ENCODE measurements around the gene CLASP1. TPM values are rescaled to one million over a fixed set of nuclear protein-coding genes. Genes with fewer than 3 reads are reported as not detected.

Gene CLASP1
- total RNA-seq, 2 experiments from 2014 or later: 60.3 to 61.4 TPM

- H3K9me3 Mint-ChIP-seq: no peaks in the 10 kb centered on the region
- no peak overlapping the region for H3K4me3 Mint-ChIP-seq
- POLR2A ChIA-PET: no interaction called here
- no peak for TF ChIP-seq CTCF (IDR thresholded peaks at IDR 0.05)
- H3K27ac Mint-ChIP-seq: no peak overlapping the region
- DNase-seq: no peak
- no peak for ATAC-seq
- CTCF ChIA-PET: no interaction called here
- intact Hi-C loops (cut with micrococcal nuclease): no loop called here
- no peaks in the 10 kb centered on the region for H3K27me3 Mint-ChIP-seq
- peaks cover 49% of the 10 kb centered on the region for H3K36me3 Mint-ChIP-seq (ENCODE audit: low read depth)
- peaks cover 21% of the 10 kb centered on the region for H3K4me1 Mint-ChIP-seq (ENCODE audit: low read depth)
Observed at GRCh38 chr2:121468936-121469335, 180.3 kb downstream of the CLASP1 start.

- ChIA-PET CTCF (interaction anchor here (1.6 to 2.5 kb wide), 2 partner anchors 13 to 57 kb away, joined by 6 to 8 read pairs; no protein-coding TSS in a partner anchor), POLR2A (no interaction called here)
- Mint-ChIP-seq H3K4me1 (ENCODE audit: low read depth) (no peaks in the 10 kb centered on the region), H3K36me3 (ENCODE audit: low read depth) (peaks cover 29% of the 10 kb centered on the region), H3K27ac (no peak overlapping the region), H3K9me3 (no peaks in the 10 kb centered on the region), H3K4me3 (no peak overlapping the region), H3K27me3 (no peaks in the 10 kb centered on the region)
- no peak for ATAC-seq
- intact Hi-C loops (cut with micrococcal nuclease): no loop called here
- no peak for TF ChIP-seq CTCF (IDR thresholded peaks at IDR 0.05)
- no peak for DNase-seq
Observed at GRCh38 chr2:121459291-121459690, 190.0 kb downstream of the CLASP1 start.

DNA sequence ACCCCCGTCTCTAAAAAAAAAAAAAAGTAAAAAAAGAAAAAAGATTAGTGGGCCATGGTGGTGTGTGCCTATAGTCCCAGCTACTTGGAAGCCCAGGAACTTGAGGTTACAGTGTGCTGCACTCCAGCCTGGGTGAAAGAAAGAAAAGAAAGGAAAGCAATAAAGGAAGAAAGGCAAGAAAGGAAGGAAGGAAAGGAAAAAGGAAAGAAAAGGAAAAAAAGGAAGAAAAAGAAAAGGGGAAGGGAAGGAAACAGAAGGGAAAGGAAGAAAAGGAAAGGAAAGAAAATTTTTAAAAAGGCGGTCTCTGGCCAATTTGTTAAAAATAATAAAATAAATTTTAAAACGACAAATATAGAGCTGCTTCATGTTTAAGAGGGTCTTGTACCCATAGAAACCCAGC is 192.9 kb downstream of the CLASP1 start:
- CTCF ChIA-PET: no interaction called here
- POLR2A ChIA-PET: no interaction called here

DNA sequence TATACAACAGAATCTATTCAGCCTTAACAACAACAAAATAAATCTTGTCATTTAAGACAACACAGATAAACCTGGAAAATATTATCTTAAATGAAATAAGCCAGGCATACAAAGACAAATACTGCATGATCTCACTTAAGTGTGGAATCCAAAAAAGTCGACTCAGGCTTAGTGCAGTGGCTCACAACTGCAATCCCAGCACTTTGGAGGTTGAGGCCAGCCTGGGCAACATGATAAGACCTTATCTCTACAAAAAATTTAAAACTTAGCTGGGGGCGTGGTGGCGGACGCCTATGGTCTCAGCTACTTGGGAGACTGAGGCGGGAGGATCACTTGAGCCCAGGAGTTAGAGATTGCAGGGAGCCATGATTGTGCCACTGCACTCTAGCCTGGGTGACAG is 193.8 kb downstream of the CLASP1 start:
- POLR2A ChIA-PET: interaction anchor here (1.0 kb wide), 1 partner anchor 15 kb away, joined by 3 read pairs; no protein-coding TSS in a partner anchor
- H3K4me1 Mint-ChIP-seq (ENCODE audit: low read depth): no peaks in the 10 kb centered on the region
- no peak for TF ChIP-seq CTCF (IDR thresholded peaks at IDR 0.05)
- intact Hi-C loops (cut with micrococcal nuclease): no loop called here
- DNase-seq (no peak), ATAC-seq (no peak)
- no peaks in the 10 kb centered on the region for H3K9me3 Mint-ChIP-seq
- H3K27ac Mint-ChIP-seq: no peak overlapping the region
- CTCF ChIA-PET: no interaction called here
- no peaks in the 10 kb centered on the region for H3K27me3 Mint-ChIP-seq
- no peak overlapping the region for H3K4me3 Mint-ChIP-seq
- peaks cover 32% of the 10 kb centered on the region for H3K36me3 Mint-ChIP-seq (ENCODE audit: low read depth)

More for the DNA sequence above, 192.9 kb downstream of the CLASP1 start:
- Mint-ChIP-seq H3K9me3 (no peaks in the 10 kb centered on the region), H3K27ac (no peak overlapping the region), H3K4me1 (ENCODE audit: low read depth) (no peaks in the 10 kb centered on the region), H3K4me3 (no peak overlapping the region), H3K36me3 (ENCODE audit: low read depth) (peaks cover 28% of the 10 kb centered on the region), H3K27me3 (no peaks in the 10 kb centered on the region)
- TF ChIP-seq CTCF (IDR thresholded peaks at IDR 0.05): no peak
- ATAC-seq (no peak), DNase-seq (no peak)
- intact Hi-C loops (cut with micrococcal nuclease): no loop called here

DNA sequence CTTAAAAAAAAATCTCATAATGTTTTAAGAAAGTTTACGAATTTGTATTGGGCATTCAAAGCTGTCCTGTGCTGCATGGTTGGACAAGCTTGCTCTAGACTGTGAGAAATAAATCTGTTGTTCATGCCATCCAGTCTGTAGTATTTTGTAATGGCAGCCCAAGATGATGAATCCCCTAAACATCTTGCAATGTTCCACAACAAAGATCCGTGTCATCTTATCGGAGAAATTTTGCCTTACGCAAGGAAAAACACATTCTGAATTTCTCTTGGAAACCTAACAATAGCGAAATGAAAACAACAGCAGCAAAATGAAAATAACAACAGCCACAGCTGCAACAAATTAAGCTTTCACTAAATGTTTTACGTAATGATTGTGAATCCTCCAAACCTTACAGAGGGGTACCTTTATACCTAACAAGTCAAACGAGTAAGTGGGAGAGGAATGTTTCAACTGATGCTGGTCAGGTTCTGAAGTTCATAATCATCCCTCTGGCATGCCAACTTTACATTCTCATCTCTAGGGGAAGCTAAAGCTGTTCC is 194.6 kb downstream of the CLASP1 start:
- CTCF ChIA-PET: no interaction called here
- TF ChIP-seq CTCF (IDR thresholded peaks at IDR 0.05): no peak

More for the DNA sequence above, 194.6 kb downstream of the CLASP1 start:
- no peaks in the 10 kb centered on the region for H3K27me3 Mint-ChIP-seq
- H3K27ac Mint-ChIP-seq: no peak overlapping the region
- DNase-seq (no peak), ATAC-seq (no peak)
- POLR2A ChIA-PET: interaction anchor here (1.0 kb wide), 1 partner anchor 15 kb away, joined by 3 read pairs; no protein-coding TSS in a partner anchor
- no peaks in the 10 kb centered on the region for H3K4me1 Mint-ChIP-seq (ENCODE audit: low read depth)
- H3K4me3 Mint-ChIP-seq: no peak overlapping the region
- intact Hi-C loops (cut with micrococcal nuclease): no loop called here
- H3K9me3 Mint-ChIP-seq: no peaks in the 10 kb centered on the region
- peaks cover 30% of the 10 kb centered on the region for H3K36me3 Mint-ChIP-seq (ENCODE audit: low read depth)
